ENCODE measurements around the gene OTUD7B. TPM values are rescaled to one million over a fixed set of nuclear protein-coding genes. Genes with fewer than 3 reads are reported as not detected.
A peak's percentile ranks its signal among the peaks of the same experiment; 100 is the strongest.

OTUD7B gene
- total and polyA plus RNA-seq, 10 of the 15 experiments (the other 5 are each of a cell fraction or from before 2014, with no cell fraction given): 1.7 to 24.9 (median 6.6) TPM

- H3K27ac ChIP-seq (ENCODE audit: control insufficient read depth, insufficient read depth): no peak overlapping the region
- BruUV-seq (replicated peaks): TSS peak; percentile 76
- 96% methylated on average over 9 of the region's 9 CpGs for WGBS (ENCODE audit: insufficient coverage, insufficient replicate concordance, low lambda C conversion rate, missing lambda C conversion rate)
- in situ Hi-C loops (cut with MboI): no loop called here
- POLR2A ChIA-PET: no interaction called here
- TF ChIP-seq ZNF217 (IDR thresholded peaks at IDR 0.05): no peak
- TF ChIP-seq GATAD2B (conservative IDR thresholded peaks at IDR 0.05; ENCODE audit: low read depth): no peak
- no peak overlapping the region for H3K9ac ChIP-seq (ENCODE audit: control insufficient read depth, insufficient read depth, low read length)
- peaks cover 7 to 11% of the 10 kb centered on the region in 2 experiments for H3K36me3 ChIP-seq (ENCODE audit: control insufficient read depth in 2 of 2, insufficient read depth in 2 of 2, low read length in 1 of 2)
- CTCF ChIA-PET: no interaction called here
- no peak overlapping the region for H2AFZ ChIP-seq (ENCODE audit: control insufficient read depth, low read depth, low read length)
- FAIRE-seq (no peak), ATAC-seq (no peak), DNase-seq (ENCODE audit: low read depth, low spot score) (no peak)
- peaks cover 10% of the 10 kb centered on the region for H3K4me1 ChIP-seq (ENCODE audit: control insufficient read depth, insufficient read depth, low read length)
- peak overlapping the region; percentile 85 for H3K4me2 ChIP-seq (ENCODE audit: control insufficient read depth, insufficient read depth)
- SMC1A ChIA-PET (ENCODE audit: uncharacterized antibody, unreplicated experiment): interaction anchor here (1.4 kb wide), 1 partner anchor 37 kb away, joined by 3 read pairs; no protein-coding TSS in a partner anchor
- intact Hi-C loops (cut with micrococcal nuclease; ENCODE audit: unreplicated experiment): no loop called here
- RAD21 ChIA-PET (ENCODE audit: unreplicated experiment): no interaction called here
- H3K27me3 ChIP-seq (replicated peaks in 1 of 2; ENCODE audit: control insufficient read depth in 2 of 2, insufficient read depth in 2 of 2, low read length in 1 of 2): no peaks in the 10 kb centered on the region
- H3K4me3 ChIP-seq: peak overlapping the region; percentile 99
- H3K79me2 ChIP-seq (ENCODE audit: control insufficient read depth, insufficient read depth, low read length): peaks cover 28% of the 10 kb centered on the region
- no peaks in the 10 kb centered on the region for H3K9me3 ChIP-seq (replicated peaks; ENCODE audit: control insufficient read depth, insufficient read depth, low read length)
- no peaks in the 10 kb centered on the region for H4K20me1 ChIP-seq (ENCODE audit: control insufficient read depth, insufficient read depth)
Measured at GRCh38 chr1:149926296-149926695, 84.2 kb downstream of the OTUD7B start.

- intact Hi-C loops (cut with micrococcal nuclease; ENCODE audit: unreplicated experiment): no loop called here
- Histone ChIP-seq H4K20me1 (ENCODE audit: control insufficient read depth, insufficient read depth) (no peaks in the 10 kb centered on the region), H2AFZ (ENCODE audit: control insufficient read depth, low read depth, low read length) (no peak overlapping the region), H3K9me3 (replicated peaks; ENCODE audit: control insufficient read depth, insufficient read depth, low read length) (no peaks in the 10 kb centered on the region), H3K79me2 (ENCODE audit: control insufficient read depth, insufficient read depth, low read length) (peaks cover 28% of the 10 kb centered on the region), H3K27me3 (replicated peaks in 1 of 2; ENCODE audit: control insufficient read depth in 2 of 2, insufficient read depth in 2 of 2, low read length in 1 of 2) (no peaks in the 10 kb centered on the region), H3K4me3 (peak overlapping the region; percentile 99; the same call in 1 of the 2 replicates), H3K4me2 (ENCODE audit: control insufficient read depth, insufficient read depth) (peak overlapping the region; percentile 85), H3K9ac (ENCODE audit: control insufficient read depth, insufficient read depth, low read length) (no peak overlapping the region), H3K27ac (ENCODE audit: control insufficient read depth, insufficient read depth) (no peak overlapping the region), H3K4me1 (ENCODE audit: control insufficient read depth, insufficient read depth, low read length) (peaks cover 10% of the 10 kb centered on the region), H3K36me3 (ENCODE audit: control insufficient read depth in 2 of 2, insufficient read depth in 2 of 2, low read length in 1 of 2) (peaks cover 7 to 11% of the 10 kb centered on the region in 2 experiments)
- ATAC-seq: no peak
- ChIA-PET SMC1A (ENCODE audit: uncharacterized antibody, unreplicated experiment) (interaction anchor here (1.4 kb wide), 1 partner anchor 37 kb away, joined by 3 read pairs; no protein-coding TSS in a partner anchor), CTCF (interaction anchor here (1.0 to 2.1 kb wide), 3 partner anchors 37 to 42 kb away, joined by 3 to 6 read pairs (median 4); no protein-coding TSS in a partner anchor), POLR2A (no interaction called here), RAD21 (ENCODE audit: unreplicated experiment) (no interaction called here)
- FAIRE-seq: no peak
- no peak for TF ChIP-seq ZNF592 (IDR thresholded peaks at IDR 0.05)
- TF ChIP-seq BRCA1 (IDR thresholded peaks at IDR 0.05; ENCODE audit: low read depth, low read length): no peak
- TF ChIP-seq SMARCA5 (IDR thresholded peaks at IDR 0.05): no peak
- no peak for TF ChIP-seq CREB1 (IDR thresholded peaks at IDR 0.05; ENCODE audit: low read depth)
- TF ChIP-seq PKNOX1 (IDR thresholded peaks at IDR 0.05): no peak
- no peak for TF ChIP-seq CHD1 (IDR thresholded peaks at IDR 0.05; ENCODE audit: low read depth, low read length)
- TF ChIP-seq SMAD5 (IDR thresholded peaks at IDR 0.05; ENCODE audit: low read depth): no peak
- TF ChIP-seq MTA2 (IDR thresholded peaks at IDR 0.05; ENCODE audit: low read depth): no peak
- TF ChIP-seq GATAD2B (conservative IDR thresholded peaks at IDR 0.05; ENCODE audit: low read depth): no peak
- TF ChIP-seq FOXK2 (IDR thresholded peaks at IDR 0.05): no peak
- TF ChIP-seq SREBF1 (IDR thresholded peaks at IDR 0.05; ENCODE audit: low read length): no peak
- no peak for TF ChIP-seq TAF1 (IDR thresholded peaks at IDR 0.05; ENCODE audit: borderline replicate concordance, low read depth, low read length)
- TF ChIP-seq TCF12 (IDR thresholded peaks at IDR 0.05; ENCODE audit: low read depth, low read length): no peak
- no peak for TF ChIP-seq STAT1 (conservative IDR thresholded peaks at IDR 0.05)
- 89% methylated on average over 2 of the region's 2 CpGs for WGBS (ENCODE audit: insufficient coverage, insufficient replicate concordance, low lambda C conversion rate, missing lambda C conversion rate)
- no peak for DNase-seq (ENCODE audit: low read depth, low spot score)
- BruUV-seq (replicated peaks): no TSS peak
- in situ Hi-C loops (cut with MboI): no loop called here
Measured at GRCh38 chr1:149925751-149926150, 84.8 kb downstream of the OTUD7B start.
